GM19395 (cell line): ENCODE measurements around the gene CEP126.
"Not testable (repeated sequence)": the region's sequence is repeated elsewhere in the genome, so short reads cannot be mapped to it uniquely, and the experiment has no call there.

Experiments
- ATAC-seq: cut with Tn5 transposase; IDR thresholded peaks from one replicate; pipeline ENCODE4 v1.9.1; 2021; ENCODE audit warnings: mild to moderate bottlenecking, moderate library complexity; ENCODE audit not compliant: unreplicated experiment

CEP126 gene

DNA sequence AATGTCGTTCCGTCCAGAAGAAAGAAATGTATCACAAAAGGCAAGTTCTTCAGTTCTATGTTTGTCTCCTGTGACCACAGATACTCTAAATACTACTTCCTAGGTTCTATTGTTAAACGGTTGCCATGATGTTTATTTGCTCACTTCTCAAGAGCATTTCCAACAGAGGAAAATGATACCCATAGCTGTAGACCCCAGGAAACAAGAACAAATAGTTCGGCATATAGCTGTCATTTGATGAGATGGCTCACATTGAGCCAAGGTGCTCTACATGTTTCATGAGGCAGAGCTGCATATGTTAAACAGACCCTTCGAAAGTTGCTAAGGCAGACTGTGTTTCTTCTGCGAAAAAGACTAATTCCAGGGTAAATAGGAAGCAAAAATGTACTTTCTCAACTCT is 16.9 kb downstream of the CEP126 start:
- ATAC-seq, result no peak

DNA sequence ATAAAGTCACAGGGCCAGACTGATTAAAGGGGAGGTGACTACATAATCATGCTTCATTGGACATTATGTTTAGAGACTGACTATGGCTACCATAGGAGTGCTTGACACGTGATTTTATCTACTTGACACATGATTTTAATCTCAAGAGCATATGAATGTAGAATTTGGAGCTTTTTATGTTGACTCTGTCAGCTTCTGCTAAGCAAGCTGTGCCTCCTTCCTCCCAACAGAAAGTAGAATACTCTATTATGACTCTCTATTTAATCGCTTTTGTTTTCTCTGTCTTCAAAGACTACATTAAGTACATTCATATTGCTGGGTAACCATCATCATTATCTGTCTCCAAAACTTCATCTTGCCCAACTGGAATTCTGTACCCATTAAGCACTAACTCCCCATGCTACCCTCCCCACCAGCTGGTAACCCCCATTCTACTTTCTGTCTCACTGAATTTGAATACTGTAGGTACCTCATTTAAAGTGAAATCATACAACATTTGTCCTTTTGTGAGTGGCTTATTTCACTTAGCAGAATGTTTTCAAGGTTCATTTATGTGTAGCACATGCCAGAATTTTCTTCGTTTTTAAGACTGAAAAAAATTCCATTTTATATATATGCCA is 26.2 kb downstream of the CEP126 start:
- ATAC-seq, result no peak

DNA sequence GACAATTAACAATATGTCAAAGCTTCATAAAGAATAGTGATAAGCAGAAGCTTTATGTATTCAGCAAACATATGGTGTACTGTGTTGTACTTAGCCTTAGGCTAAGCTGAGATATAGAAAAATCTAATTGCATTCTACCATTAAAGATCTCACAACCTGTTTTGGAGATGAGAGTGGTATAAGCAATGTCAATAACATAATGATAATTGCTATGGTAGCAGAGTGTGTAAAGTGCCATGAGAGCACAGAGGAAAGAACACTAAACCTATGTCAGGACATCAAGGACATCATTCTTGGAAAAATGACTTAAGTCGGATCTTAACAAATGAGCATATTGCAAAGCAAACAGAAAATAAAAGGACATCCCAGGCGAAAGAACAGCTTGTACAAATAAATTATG is 30.1 kb downstream of the CEP126 start:
- no peak for ATAC-seq

- ATAC-seq, result no peak
Measured at GRCh38 chr11:101945448-101945847, 30.6 kb downstream of the CEP126 start.

DNA sequence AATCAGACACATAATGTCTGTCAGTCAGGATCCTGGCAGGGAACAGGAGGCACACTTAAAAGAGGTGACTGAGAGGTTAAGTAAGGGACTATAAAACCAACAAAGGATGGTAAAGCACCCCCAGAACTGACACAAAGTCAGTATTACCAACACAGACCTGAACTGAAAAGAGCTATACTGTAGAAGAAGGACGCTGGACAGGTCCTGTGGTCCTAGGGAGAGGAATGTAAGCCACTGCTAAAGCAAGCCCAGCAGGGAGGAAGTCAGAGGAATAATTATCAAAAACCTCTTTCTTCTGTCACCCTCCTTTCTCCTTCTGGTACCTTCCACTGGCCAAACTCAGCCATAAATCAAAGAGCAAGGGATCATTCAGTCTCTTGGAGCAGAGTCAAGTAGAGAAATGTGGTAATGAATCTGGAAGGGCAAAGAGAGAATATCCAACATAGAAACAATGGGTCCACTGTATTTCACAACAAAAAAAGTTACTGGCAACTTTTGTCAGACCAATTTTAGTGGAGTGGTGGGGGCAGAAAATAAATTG is 34.9 kb downstream of the CEP126 start:
- ATAC-seq, result no peak

DNA sequence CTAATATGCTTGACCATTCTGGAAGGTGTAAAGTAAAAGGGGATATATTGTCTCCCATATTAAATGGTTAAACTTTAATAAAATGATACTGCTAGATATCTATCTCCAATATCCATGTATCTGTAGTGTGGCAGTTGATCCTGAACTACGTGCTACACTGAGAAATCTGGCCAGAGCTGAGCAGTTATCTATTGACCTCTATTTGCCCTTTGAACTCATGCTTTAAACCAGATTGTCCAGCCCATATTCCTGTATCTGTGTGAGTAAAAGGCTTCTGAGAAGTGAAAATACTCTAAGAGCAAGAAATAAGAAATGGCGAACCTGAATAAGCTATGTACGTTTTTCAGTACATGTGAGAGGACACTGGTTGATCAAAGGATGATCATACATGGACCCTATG is 40.5 kb downstream of the CEP126 start:
- no peak for ATAC-seq

- no peak for ATAC-seq
Measured at GRCh38 chr11:101955701-101956100, 40.9 kb downstream of the CEP126 start.

DNA sequence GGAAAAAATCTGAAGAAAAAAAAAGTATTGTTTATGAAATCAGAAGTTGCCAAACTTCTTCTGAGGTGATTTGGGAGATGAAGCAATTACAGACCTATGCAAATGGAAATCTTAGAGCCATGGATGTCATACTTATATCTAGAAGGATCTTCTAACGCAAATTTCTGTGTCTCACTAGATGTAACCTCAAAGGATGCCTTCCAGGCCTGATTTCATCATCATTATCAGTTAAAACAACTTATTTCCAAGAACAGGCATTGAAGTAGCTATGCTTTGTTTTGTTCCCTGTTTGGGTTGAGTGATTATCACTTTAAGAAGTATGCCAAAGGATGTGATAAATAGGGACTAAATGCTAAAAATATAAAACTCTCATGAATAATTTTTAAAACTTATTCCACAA is 45.4 kb downstream of the CEP126 start:
- no peak for ATAC-seq

- not testable (repeated sequence) for ATAC-seq
Measured at GRCh38 chr11:101964200-101964599, 49.4 kb downstream of the CEP126 start.

DNA sequence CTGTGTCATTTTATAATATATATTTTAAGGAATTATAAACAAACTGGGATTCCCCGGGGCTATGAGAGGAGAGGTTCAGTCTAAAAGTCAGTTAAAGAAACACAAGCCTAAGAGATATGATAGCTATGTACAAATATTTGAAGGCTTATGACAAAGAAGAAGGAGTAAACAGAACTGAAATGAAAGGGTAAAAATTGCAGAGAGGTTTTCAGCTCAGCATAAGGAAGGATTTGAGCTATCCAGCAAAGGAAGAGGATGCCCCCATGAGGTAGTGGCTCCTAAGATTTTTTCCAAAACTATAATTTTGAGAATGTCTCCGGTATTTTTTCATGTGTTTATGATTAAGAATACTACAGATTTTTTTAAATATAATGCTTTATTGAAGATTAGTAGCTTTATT is 59.4 kb downstream of the CEP126 start:
- no peak for ATAC-seq

DNA sequence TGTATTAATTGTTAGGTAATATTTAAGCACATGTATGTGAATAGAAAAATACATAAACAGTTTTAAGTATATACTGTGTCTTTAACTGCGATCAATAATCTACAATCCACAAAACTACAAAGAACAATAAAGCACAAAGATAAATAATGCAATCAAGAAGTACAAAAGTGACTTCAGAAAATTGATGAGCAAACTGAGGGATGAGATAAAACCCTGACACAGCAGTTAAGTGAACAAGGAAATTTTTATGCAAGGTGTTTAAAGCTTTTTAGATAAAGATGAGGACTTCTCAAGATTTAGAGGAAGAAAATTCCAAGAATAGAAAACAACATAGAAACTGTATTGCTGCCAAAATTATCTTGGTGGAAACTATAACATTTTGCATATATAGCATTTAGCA is 60.0 kb downstream of the CEP126 start:
- no peak for ATAC-seq

GRCh38 chr11:101975734-101976133 is 60.9 kb downstream of the CEP126 start:
- ATAC-seq, result no peak

- ATAC-seq, result no peak
Measured at GRCh38 chr11:101987370-101987769, 72.6 kb downstream of the CEP126 start.

- ATAC-seq, result no peak
Measured at GRCh38 chr11:101993172-101993571, 78.4 kb downstream of the CEP126 start.

DNA sequence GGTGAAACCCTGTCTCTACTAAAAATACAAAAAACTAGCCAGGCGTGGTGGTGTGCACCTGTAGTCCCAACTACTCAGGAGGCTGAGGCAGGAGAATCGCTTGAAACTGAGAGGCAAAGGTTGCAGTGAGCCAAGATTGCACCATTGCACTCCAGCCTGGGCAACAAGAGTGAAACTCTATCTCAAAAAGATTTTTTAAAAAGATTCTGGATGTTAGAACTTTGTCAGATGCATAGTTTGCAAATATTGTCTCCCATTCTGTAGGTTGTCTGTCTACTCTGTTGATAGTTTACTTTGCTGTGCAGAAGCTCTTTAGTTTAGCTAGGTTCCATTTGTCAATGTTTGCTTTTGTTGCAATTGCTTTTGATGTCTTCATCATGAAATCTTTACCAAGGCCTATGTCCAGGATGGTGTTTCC is 79.3 kb downstream of the CEP126 start:
- ATAC-seq, result not testable (repeated sequence)

GRCh38 chr11:101996111-101996510 is 81.3 kb downstream of the CEP126 start:
- ATAC-seq, result no peak

DNA sequence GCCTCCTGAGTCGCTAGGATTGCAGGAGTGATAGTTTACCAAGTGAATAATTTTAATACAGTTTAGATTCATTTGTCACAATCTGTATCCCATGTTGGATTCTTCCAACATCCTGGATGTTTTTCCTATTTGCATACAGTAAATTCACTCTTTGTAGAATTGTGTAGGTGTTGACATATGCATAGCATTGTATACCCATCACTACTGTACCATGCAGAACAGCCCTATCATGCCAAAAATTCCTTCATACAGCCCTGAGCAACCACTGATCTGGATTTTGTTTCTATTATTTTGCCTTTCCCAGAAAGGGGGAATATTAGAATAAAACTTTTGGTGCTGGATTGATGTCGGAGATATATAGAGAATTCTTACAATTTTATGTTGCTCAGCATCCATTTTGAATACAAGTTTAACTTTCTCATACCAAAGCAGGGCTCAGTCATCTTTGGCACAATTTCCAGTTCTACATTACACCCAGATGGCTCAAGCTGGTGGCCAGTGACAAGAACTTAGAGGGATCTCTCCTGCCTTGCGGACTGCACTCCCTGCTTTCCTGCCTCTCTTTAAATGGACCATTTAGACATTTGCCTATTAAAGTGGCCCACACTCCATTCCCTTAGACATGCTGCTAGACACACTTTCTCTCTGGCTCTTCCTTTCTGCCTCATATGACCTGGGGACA is 87.0 kb downstream of the CEP126 start:
- no peak for ATAC-seq

DNA sequence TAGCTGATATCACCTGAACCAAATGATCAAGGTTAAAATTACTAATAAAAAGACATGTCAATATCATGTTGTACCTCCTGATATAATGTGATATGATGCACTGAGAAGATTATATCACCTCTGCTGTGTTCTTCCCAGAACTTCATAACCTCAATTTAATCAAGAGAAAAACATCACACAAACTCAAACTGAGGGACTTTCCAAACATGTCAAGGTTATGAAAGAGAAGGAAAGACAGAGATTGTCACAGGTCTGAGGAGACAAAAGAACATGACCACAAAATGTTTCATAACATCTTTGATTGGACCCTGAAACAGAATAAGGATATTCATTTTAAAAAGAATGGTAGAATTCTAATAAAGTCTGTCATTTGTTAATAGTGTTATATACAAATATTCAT is 89.4 kb downstream of the CEP126 start:
- ATAC-seq, result no peak

- ATAC-seq, result no peak
Measured at GRCh38 chr11:102005306-102005705, 90.5 kb downstream of the CEP126 start.

DNA sequence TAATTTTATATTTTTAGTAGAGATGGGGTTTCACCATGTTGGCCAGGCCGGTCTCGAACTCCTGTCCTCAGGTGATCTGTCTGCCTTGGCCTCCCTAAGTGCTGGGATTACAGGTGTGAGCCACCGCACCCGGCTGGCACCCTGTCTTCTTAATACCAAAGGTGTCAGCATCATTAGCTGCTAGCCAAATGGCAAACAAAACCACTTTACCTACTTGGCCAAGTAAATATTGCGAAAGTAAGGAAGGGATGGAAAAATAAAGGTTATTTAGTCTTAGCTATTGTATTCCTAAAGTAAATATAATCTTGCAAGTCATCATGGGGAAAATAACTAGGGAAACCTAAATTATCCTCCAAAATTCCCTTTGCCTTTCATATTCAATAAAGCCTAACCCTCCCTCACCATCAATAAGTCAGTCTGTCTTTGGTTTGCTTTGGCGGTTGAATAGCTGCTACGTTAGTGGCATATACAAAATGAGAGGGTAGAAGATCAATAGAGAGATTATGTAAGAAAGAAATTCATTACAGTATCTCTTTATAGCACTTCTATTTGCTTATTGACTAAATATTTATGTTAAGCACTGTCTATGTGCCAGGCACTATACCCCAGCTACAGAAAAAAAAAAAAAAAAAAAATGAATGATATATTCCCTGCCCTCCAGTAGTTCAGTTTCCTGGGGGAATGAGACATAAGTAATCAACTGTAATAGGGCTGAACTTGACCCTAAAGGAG is 92.2 kb downstream of the CEP126 start:
- no peak for ATAC-seq

- ATAC-seq, result peak; percentile 82
Measured at GRCh38 chr11:102007567-102008437, 93.0 kb downstream of the CEP126 start.
